Heart left ventricle (tissue), 13 donors: ENCODE data around the gene KCNMA1.

Experiments used
- POLR2A ChIP-seq, 2 donors: fragments of 450-650 bp; IDR thresholded peaks; one replicate each; pipeline ENCODE4 v1.6.1; 2017; ENCODE audit warnings: antibody characterized with exemption in 2 of 2, mild to moderate bottlenecking in 2 of 2, moderate library complexity in 2 of 2
- TF ChIP-seq, protein P1 (sequence below), 12 donors: fragments of 200-600 bp; sonication (generic) in 4 of 12; IDR thresholded peaks; one replicate each; pipeline versions ENCODE4 v1.5.0 to v1.8.0; 2018 to 2022; ENCODE audit warnings: antibody characterized with exemption in 12 of 12, mild to moderate bottlenecking in 5 of 12
- donor health status: ischemic (EF 13 %, LVEDD 7.1; RV severe dilation, severe dysfunction).
- donor health status: DM: no; HTN: yes; CAD: no.
- donor health status: DM: no; HTN: no; CAD: no.
- donor health status: ischemic (EF 25% LVEDD 6.9; RV normal size, moderate dysfunction).
- donor health status: ischemic (EF 25% LVEDD 5.7; RV mildly dilated, moderate dysfunction).
- donor health status: ischemic (EF 35%, LVEDD 5.7; RV mildly dilated, moderate dysfunction).
- donor health status: nonischemic (EF 11% LVEDD 7.7; RV severe dilation, severe dysfunction).
- donor health status: DM: yes; HTN: yes; CAD: no.
- donor health status: PGD.
- donor health status: ischemic (EF 29% LVEDD 5.4; RV normal size, mild dysfunction).
- donor health status: nonischemic (EF 23%, LVEDD 6.1; RV moderate dilation, normal function).

- TF ChIP-seq, protein P1, sequence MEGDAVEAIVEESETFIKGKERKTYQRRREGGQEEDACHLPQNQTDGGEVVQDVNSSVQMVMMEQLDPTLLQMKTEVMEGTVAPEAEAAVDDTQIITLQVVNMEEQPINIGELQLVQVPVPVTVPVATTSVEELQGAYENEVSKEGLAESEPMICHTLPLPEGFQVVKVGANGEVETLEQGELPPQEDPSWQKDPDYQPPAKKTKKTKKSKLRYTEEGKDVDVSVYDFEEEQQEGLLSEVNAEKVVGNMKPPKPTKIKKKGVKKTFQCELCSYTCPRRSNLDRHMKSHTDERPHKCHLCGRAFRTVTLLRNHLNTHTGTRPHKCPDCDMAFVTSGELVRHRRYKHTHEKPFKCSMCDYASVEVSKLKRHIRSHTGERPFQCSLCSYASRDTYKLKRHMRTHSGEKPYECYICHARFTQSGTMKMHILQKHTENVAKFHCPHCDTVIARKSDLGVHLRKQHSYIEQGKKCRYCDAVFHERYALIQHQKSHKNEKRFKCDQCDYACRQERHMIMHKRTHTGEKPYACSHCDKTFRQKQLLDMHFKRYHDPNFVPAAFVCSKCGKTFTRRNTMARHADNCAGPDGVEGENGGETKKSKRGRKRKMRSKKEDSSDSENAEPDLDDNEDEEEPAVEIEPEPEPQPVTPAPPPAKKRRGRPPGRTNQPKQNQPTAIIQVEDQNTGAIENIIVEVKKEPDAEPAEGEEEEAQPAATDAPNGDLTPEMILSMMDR (IDR thresholded peaks at IDR 0.05): no peak
- TF ChIP-seq POLR2A (IDR thresholded peaks at IDR 0.05): no peak
These were observed 255.9 kb downstream of the KCNMA1 start for GRCh38 chr10:77381750-77382149.
